GM18526 (cell line): Measurements from ENCODE around the gene NBEA.

Experiments
- POLR2A ChIP-seq: IDR thresholded peaks from 3 replicates; pipeline ENCODE4 v1.6.1; 2011; ENCODE audit not compliant: insufficient read length; ENCODE audit errors: extremely low read depth

NBEA gene

DNA sequence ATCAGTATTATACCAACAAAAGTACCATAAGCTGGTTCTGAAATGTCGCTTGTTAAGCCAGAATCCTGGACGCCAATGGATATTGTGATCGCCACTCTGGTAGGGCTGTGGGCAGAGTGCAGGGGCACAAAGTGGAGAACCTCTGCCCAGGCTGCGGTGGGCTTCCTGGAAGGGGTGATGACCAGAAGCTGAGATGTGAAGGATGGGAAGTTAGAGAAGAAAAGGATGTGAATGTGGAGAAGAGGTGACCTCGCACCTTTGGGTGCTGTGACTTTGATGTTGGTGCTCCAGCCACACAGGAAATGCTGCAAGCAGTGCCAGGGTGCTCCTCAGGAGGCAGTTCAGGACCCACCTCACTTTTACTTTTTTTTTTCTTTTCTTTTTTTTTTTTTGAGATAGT lies 742.4 kb downstream of the NBEA start:
- TF ChIP-seq POLR2A: no peak

DNA sequence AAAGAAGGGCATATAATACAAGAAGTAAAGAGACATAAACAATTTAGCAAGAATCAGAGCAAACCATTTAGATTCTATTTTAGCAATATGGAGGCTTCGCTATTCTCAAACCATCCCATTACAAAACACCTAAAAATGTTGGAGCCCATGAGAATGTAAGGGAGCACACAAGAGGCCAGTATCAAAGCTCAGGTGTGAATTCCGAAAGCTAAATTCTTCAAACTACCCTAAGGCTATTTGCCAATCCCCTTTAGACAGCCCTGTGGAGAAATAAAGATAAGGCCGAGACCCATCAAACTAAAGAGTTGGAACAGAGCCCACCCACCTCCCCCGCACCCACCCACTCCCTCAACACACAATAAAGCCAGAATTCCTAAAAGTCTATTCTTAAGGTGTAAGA lies 745.3 kb downstream of the NBEA start:
- TF ChIP-seq POLR2A: no peak

DNA sequence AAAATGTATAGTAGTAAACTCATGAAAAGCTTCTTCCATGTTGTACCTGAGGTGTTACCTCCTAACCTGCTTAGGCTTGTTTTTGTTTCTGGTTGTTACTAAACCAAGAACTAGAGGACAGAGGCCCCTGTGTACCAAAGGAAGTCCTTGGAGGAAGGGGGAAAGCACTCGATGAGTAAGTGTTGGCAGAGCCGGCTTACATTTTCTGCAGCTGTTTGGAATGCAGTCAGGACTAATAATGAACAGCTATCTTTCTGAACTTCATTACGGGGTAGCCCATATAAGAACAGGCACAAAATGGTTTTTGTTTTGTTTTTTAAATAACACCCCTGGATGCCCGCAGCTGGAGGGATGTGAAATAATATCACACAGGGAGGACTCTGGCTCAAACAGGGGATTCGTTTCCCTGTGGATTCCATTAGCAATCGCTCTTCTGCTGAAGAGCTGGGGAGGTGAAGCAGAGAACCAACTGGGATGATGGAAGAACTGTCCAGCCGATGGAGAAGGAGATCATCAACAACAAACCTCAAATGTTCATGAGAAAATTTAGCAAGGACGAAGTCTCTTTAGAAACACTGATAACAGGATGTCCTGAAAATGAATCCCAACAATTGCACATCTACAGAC lies 748.6 kb downstream of the NBEA start:
- no peak for TF ChIP-seq POLR2A

DNA sequence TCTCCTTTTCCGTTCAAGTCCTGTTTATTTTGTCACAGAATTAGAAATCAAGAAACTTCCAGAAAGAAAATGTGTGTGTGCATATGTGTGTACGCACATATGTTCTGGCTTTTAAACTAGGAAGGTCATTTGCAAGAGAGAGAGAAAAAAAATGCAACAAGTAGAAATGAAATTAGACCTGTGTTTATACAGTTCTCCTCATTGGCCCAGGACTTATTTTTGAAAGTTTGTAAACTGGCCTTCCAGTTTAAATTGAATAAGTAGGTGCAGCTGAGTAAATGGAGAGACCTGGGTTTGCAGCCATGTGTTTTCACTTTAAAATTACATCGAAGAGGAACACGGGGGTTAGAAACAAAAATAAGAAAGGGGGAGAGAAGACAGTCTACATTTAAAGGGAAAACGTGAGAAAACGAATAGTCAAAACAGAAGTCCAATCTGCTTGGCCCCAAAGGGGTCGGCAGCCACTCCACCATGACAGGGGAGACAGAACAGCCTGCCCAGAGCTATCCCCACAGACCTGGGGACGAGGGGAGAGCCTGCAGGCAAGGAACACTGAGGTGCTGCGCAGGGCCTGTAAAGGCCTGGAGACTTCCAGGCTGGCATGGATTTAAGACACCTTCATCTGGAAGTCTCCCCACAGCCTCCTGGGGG lies 751.2 kb downstream of the NBEA start:
- no peak for TF ChIP-seq POLR2A

DNA sequence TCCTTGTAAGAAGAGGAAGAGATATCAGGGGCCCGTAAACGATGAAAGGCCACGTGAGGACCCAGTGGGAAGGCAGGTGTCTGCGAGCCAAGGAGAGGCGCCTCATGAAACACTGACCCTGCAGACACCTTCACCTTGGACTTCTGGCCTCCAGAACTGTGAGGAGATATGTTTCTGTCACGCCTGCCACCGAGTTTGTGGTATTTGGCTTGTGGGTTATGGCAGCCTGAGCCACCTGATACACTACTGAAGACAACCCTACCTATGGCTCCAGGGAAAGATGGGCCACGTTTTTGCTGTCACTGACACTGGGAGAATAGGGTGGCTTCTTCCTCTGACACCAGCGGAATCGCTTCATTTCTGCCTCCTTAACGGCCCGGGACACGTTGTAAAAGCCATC lies 752.0 kb downstream of the NBEA start:
- TF ChIP-seq POLR2A: no peak

DNA sequence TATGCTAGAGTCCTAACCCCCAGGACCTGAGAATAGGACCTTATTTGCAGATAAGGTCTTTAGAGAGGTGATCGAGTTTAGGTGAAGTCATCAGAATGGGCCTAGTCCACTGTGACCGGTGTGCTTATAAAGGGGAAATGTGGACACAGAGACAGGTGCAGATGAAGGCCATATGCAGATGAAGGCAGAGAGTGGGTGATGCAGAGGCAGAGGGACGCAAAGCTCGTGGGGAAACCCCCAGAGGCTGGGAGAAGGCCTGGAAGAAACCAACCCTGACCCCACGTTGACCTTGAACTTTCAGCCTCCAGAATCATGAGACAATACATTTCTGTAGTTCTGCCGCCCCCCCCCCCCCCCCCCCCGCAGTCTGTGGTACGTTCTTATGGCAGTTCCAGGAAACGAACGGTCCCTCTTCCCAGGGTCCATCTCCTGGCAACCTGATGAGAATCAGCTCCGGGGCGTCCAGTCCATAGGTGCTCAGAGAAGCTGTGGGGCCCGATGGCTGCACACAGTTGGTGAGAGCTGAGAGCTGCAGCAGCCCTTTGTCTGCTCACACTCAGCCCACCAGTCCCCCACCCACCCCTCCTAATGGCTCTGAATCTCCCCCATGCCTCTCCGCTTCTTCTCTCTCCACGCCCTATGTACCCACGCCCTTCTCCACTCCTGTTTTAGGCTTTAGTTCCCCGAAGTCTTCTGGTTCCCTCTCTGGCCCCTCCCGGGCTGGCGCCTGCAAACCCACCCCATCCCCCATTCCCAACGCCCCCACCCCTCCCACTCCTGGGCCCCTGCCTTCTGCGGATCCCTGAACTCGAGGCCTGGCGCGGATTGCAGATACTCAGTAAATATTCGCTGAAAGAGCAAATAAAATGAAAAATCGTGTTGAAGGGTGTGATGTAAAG lies 752.7 kb downstream of the NBEA start:
- TF ChIP-seq POLR2A: no peak

DNA sequence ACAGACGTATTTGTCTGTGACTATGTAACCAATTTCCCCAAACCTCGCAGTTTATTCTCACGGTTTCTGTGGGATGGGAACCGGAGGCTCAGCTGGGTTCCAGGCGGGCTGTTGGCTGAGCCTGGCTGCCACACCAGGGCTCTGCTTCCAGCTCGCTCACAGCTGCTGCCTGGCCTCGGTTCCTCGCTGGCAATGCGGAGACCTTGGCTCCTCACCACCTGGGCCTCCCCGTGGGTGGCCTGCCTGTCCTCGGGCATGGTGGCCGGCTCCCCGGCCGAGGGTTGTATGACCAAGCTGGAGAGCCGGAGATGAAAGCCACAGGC lies 753.3 kb downstream of the NBEA start:
- TF ChIP-seq POLR2A: no peak

DNA sequence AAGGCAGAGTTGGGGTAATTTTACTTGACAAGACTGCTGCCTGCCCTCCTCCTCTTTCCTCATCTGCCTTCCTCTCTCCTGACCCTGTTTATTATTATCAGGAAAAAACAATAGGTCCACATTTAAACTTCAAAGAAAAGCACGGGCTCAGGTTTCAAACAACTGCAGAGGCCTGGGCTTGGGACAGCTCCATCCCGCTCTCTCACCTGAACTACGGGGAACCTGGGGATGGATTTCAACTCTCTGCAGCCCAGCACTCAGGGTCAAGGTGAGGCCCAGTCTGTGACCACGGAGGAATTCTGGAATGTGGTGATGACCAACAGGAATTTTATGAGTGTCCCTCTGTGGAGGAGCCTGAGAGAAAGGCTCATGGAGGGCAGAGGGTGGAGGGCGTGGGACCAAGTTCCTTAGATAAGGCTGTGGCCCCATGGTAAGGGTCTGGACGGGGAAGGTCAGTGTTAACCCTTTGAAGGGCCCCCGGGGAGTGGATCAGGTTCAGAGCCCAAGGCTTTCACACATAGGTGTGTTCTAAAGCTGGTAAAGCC lies 755.2 kb downstream of the NBEA start:
- no peak for TF ChIP-seq POLR2A

DNA sequence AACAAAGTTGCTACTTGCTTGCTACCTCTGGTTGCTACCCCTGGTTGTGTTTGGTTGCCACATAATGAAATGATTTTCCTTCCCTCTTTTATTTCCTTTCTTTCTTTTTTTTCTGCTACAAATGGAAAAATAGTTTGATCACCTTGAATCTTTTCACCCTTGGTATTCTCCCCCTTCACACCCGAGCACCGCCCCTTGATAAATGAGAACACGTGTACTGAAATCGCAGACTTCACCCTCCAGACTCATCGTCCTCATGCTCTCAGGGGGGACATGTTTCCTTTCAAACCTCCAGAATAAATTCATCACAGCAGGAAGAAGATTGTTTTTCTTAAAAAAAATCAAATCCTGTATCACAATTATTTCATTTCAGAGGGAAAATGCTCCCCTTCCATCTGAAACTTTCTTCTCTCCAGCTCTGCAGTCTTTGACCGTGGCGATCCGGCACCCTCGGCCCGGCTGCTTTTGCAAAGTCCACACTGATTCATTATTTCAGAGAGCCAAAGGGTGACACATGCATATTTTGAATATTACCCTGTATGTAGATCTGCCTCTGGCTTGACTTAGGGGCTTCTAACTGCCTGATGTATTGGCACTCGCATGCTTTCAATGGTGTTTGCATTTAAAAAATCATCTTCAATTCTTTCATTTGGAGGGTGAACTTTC lies 757.0 kb downstream of the NBEA start:
- TF ChIP-seq POLR2A: no peak

DNA sequence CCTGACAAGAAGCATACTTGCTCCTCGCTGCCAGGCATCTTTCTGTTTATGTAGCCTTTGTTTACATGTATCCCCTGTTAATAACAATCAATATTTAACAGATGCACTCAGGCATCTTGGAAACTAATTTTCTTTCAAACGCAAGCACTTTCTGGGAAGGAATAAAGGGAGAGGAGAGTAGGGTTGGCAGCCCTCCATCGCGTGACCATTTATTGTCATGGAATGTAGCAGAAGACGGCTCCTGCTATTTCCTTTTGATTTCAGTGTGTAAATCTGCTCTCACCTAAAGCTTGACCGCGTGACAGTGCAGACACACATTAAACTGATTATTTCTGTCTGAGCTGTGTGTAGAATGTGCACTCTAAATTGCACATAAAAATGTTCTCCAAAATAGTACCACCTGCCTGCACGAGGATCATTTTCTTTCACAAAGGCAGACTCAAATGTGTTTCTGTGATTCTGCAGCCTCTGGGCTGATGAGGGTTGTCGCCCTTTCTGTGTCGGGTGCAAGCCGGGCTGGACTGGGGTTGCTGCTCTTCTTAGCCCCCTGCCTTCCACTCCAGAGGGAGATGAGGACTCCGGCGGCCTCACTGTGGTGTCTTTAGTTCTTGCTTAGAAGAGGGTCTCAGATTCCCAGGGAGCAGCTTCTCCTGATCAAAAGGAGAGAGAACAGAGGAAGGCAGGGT lies 757.9 kb downstream of the NBEA start:
- TF ChIP-seq POLR2A: no peak

DNA sequence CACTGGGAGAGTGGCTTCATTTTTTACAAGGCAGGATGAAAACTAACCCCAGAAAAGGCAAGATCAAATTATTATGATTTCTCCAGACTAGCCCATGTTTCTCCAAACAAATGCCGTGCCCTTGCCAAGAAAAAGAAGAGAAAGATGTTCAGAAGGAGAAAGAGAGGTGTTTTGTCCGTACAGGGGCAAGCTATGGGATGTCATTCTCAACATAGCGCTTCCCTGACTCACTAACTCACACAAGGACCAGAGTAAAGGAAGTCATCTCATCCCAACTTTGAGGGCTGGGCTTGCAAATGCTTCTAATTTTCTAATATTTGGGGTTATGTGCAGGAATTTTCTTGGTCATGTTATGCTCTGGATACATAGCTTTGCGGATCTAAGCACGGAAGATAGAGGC lies 758.6 kb downstream of the NBEA start:
- no peak for TF ChIP-seq POLR2A

DNA sequence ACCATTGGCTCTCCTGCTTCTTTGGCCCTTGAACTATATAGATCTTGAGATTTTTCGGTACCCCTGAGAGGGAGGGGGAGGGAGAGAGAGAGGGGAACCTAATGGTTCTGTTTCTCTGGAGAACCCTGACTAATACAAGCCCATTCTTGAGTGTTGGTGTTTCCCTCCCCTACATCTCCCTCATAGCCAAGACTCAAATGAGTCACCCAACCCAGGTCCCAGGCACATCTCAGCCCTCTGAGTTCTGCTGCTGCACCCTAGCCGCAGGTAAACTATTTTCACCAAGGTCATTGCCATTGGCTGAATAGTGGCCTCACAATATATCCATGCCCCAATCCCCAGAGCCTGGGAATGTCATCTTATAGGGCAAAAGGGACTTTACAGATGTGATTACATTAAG lies 760.2 kb downstream of the NBEA start:
- TF ChIP-seq POLR2A: no peak

DNA sequence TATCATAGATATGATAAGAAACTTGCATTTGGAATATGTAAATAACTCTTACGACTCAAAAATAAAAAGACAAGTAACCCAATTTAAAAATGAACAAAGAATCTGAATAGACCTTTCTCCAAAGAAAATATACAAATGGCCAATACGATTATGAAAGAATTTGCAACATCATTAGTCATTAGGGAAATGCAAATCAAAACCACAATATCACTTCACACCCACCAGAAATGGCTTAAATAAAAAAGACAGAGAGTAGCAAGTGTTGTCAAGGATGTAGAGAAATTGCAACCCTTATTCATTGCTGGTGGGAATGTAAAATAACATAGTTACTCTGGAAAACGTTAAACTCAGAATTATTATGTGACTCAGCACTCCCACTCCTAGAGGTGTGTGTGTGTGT lies 761.0 kb downstream of the NBEA start:
- no peak for TF ChIP-seq POLR2A

DNA sequence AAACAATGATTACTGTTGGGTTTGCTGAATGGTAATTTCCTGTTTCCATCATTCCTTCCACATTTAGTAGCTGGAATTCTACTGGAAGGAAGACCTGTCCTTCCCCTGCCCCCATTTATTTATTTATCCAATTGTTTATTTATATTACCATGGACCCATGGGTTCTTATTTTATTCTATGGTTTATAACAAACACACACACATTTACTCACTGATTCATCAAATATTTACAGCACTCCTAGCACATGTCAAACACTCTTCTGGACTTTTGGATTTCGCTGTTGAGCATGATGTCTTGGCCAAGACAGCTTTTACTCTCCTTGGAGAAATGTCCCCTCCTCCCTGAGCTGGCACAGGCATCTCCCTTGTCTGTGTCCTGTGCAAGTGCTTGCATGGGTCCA lies 762.3 kb downstream of the NBEA start:
- TF ChIP-seq POLR2A: no peak

DNA sequence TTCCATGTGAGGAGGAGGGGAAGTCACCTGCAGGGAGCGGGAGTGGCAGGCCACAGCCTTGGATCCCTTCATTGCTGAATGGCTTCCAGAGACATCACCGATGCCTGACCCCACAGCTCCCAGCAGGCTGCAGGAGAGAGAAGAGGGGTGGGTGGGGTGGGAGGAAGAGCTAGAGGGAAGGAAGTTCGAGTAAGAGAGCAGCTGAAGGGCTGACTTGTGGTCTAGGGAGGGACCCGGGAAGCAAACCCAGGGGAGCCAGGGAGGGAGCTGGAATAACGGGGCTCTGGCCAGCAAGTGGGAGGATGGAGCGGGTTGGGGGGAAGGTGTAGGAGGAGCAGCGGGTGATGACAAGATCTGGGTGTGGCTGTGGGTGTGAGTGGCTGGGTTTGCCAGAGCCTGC lies 764.2 kb downstream of the NBEA start:
- TF ChIP-seq POLR2A: no peak
